PC-3 (cell line): ENCODE data around the gene IDNK. TPM values are rescaled to one million over a fixed set of nuclear protein-coding genes. Genes with fewer than 3 reads are reported as not detected.

ENCODE experiments used
- ATAC-seq: fragments of 200-7000 bp; cut with Tn5 transposase; 2 replicates; pipeline ENCODE4 v1.9.1; 2020; ENCODE audit warnings: mild to moderate bottlenecking, moderate library complexity
- BruUV-seq: library from RNA; stranded (reverse); fragments of 400-500 nt; replicated peaks from 2 replicates; lab custom pipeline; 2021; lab: Mats Ljungman, UMichigan
- CTCF ChIA-PET: fragments of 300-600 bp; sonication (Branson Sonifier 250); formaldehyde crosslinking; loops from one replicate; lab custom pipeline; 2022; ENCODE audit warnings: antibody characterized with exemption; lab: Charles Lee
- POLR2A ChIA-PET: fragments of 300-600 bp; sonication (Branson Sonifier 250); formaldehyde crosslinking; loops from one replicate; lab custom pipeline; 2022; ENCODE audit warnings: antibody characterized with exemption; ENCODE audit not compliant: unreplicated experiment; lab: Charles Lee
- DNase-seq: peaks from one replicate; pipeline ENCODE4 v3.0.0-alpha.2; 2015
- H2AFZ ChIP-seq: fragments of 300-600 bp; sonication (generic); 2 replicates; pipeline ENCODE4 v1.6.0; 2016; ENCODE audit warnings: antibody characterized with exemption, low read length
- H3F3A ChIP-seq: fragments of 300-600 bp; sonication (generic); one replicate; pipeline ENCODE4 v1.6.0; 2017; ENCODE audit warnings: antibody characterized with exemption, low read length, control low read depth, mild to moderate bottlenecking; ENCODE audit not compliant: unreplicated experiment
- H3K27ac ChIP-seq: fragments of 300-600 bp; sonication (generic); 2 replicates; pipeline ENCODE4 v1.5.1; 2016; ENCODE audit warnings: mild to moderate bottlenecking, low read length
- H3K27me3 ChIP-seq: fragments of 300-600 bp; sonication (generic); 2 replicates; pipeline ENCODE4 v1.6.1; 2016; ENCODE audit warnings: low read length, mixed read lengths
- H3K36me3 ChIP-seq: fragments of 300-600 bp; sonication (generic); 2 replicates; pipeline ENCODE4 v1.6.1; 2016; ENCODE audit warnings: low read depth, mixed run types, low read length, mixed read lengths
- H3K4me1 ChIP-seq: fragments of 300-600 bp; sonication (generic); 2 replicates; pipeline ENCODE4 v1.5.1; 2016; ENCODE audit warnings: low read length; ENCODE audit not compliant: insufficient read depth
- H3K4me2 ChIP-seq: fragments of 300-600 bp; sonication (generic); 2 replicates; pipeline ENCODE4 v1.6.0; 2016; ENCODE audit warnings: low read length
- H3K4me3 ChIP-seq: fragments of 300-600 bp; sonication (generic); 2 replicates; pipeline ENCODE4 v1.5.1; 2016; ENCODE audit warnings: mild to moderate bottlenecking, low read length, mixed read lengths
- H3K79me2 ChIP-seq: fragments of 300-600 bp; sonication (generic); 2 replicates; pipeline ENCODE4 v1.6.1; 2017; ENCODE audit warnings: low read length, mixed read lengths
- H3K9ac ChIP-seq: fragments of 300-600 bp; sonication (generic); 2 replicates; pipeline ENCODE4 v1.6.0; 2016; ENCODE audit warnings: mild to moderate bottlenecking, low read length
- H3K9me2 ChIP-seq: fragments of 300-600 bp; sonication (generic); replicated peaks from 2 replicates; pipeline ENCODE4 v1.6.1; 2016; ENCODE audit warnings: mixed run types, low read length, mixed read lengths
- H3K9me3 ChIP-seq: fragments of 300-600 bp; sonication (generic); 2 replicates; pipeline ENCODE4 v1.6.1; 2016; ENCODE audit warnings: low read length, mixed read lengths
- H4K20me1 ChIP-seq: fragments of 300-600 bp; sonication (generic); 2 replicates; pipeline ENCODE4 v1.6.1; 2016; ENCODE audit warnings: low read length, mixed read lengths
- CTCF ChIP-seq: fragments of 300-600 bp; sonication (generic); conservative IDR thresholded peaks from 2 replicates; pipeline ENCODE4 v1.5.1; 2017; ENCODE audit warnings: antibody characterized with exemption, low read depth, mild to moderate bottlenecking, low read length
- EZH2 ChIP-seq: fragments of 300-600 bp; sonication (generic); IDR thresholded peaks from one replicate; pipeline ENCODE4 v1.6.1; 2017; ENCODE audit warnings: antibody characterized with exemption, mild to moderate bottlenecking, low read length; ENCODE audit not compliant: unreplicated experiment
- EZH2phosphoT487 ChIP-seq: fragments of 300-600 bp; sonication (generic); IDR thresholded peaks from 2 replicates; pipeline ENCODE4 v1.6.1; 2018; ENCODE audit warnings: mild to moderate bottlenecking, antibody characterized with exemption, low read length, borderline replicate concordance
- intact Hi-C: fragments of 100-400 bp; cut with micrococcal nuclease; formaldehyde crosslinking; loops from 2 replicates; pipeline ENCODE4 v1.9.0; 2023
- total RNA-seq: library from RNA; depleted of rRNA; stranded (reverse); fragments of >200 nt; gene quantifications from 2 replicates; pipeline ENCODE4 v1.2.3, GENCODE V29; 2014

Gene IDNK
- total RNA-seq, 1 experiment from 2014 or later: 1.4 TPM

- Histone ChIP-seq H2AFZ (no peak overlapping the region), H3K36me3 (no peaks in the 10 kb centered on the region), H3F3A (no peaks in the 10 kb centered on the region), H3K27ac (no peak overlapping the region), H3K79me2 (no peaks in the 10 kb centered on the region), H3K9me2 (no peaks in the 10 kb centered on the region), H3K4me3 (no peak overlapping the region), H3K9me3 (no peaks in the 10 kb centered on the region), H3K27me3 (no peaks in the 10 kb centered on the region), H4K20me1 (no peaks in the 10 kb centered on the region), H3K9ac (no peak overlapping the region), H3K4me2 (no peak overlapping the region), H3K4me1 (no peaks in the 10 kb centered on the region)
- ChIA-PET POLR2A (no interaction called here), CTCF (no interaction called here)
- no peak for ATAC-seq
- TF ChIP-seq EZH2 (no peak), CTCF (no peak), EZH2phosphoT487 (no peak)
- intact Hi-C loops: no loop called here
- no TSS peak for BruUV-seq
- DNase-seq: no peak
Measured at GRCh38 chr9:83633255-83633654, 10.3 kb downstream of the IDNK start.

GRCh38 chr9:83633676-83634075 lies 10.7 kb downstream of the IDNK start:
- no peak overlapping the region for H3K4me3 ChIP-seq
- no peaks in the 10 kb centered on the region for H3K4me1 ChIP-seq
- H3K4me2 ChIP-seq: no peak overlapping the region
- no peaks in the 10 kb centered on the region for H4K20me1 ChIP-seq
- no peak overlapping the region for H2AFZ ChIP-seq
- no peaks in the 10 kb centered on the region for H3F3A ChIP-seq
- ATAC-seq (no peak), DNase-seq (no peak)
- H3K9ac ChIP-seq: no peak overlapping the region
- H3K36me3 ChIP-seq: no peaks in the 10 kb centered on the region
- H3K79me2 ChIP-seq: no peaks in the 10 kb centered on the region
- ChIA-PET POLR2A (no interaction called here), CTCF (no interaction called here)
- intact Hi-C loops: no loop called here
- no peak overlapping the region for H3K27ac ChIP-seq
- no TSS peak for BruUV-seq
- no peaks in the 10 kb centered on the region for H3K9me3 ChIP-seq
- no peaks in the 10 kb centered on the region for H3K9me2 ChIP-seq
- H3K27me3 ChIP-seq: no peaks in the 10 kb centered on the region
- no peak for TF ChIP-seq EZH2
- no peak for TF ChIP-seq CTCF
- no peak for TF ChIP-seq EZH2phosphoT487

- Histone ChIP-seq H3K36me3 (no peaks in the 10 kb centered on the region), H3K9ac (no peak overlapping the region), H3K79me2 (no peaks in the 10 kb centered on the region), H3K4me2 (no peak overlapping the region), H4K20me1 (no peaks in the 10 kb centered on the region), H3K9me2 (no peaks in the 10 kb centered on the region), H3K4me1 (no peaks in the 10 kb centered on the region), H3K27ac (no peak overlapping the region), H3K9me3 (no peaks in the 10 kb centered on the region), H3K4me3 (no peak overlapping the region), H3F3A (no peaks in the 10 kb centered on the region), H2AFZ (no peak overlapping the region), H3K27me3 (no peaks in the 10 kb centered on the region)
- no peak for TF ChIP-seq CTCF
- no peak for TF ChIP-seq EZH2phosphoT487
- TF ChIP-seq EZH2: no peak
- ATAC-seq (no peak), DNase-seq (no peak)
- ChIA-PET POLR2A (no interaction called here), CTCF (no interaction called here)
- intact Hi-C loops: no loop called here
- BruUV-seq: no TSS peak
Measured at GRCh38 chr9:83636813-83637212, 13.9 kb downstream of the IDNK start.
